HG03469 (cell line): ENCODE data around the gene FAM228B.
"Not testable (repeated sequence)": the region's sequence is repeated elsewhere in the genome, so short reads cannot be mapped to it uniquely, and the experiment has no call there.

Experiments used
- ATAC-seq: cut with Tn5 transposase; IDR thresholded peaks from one replicate; pipeline ENCODE4 v1.9.1; 2021; ENCODE audit warnings: mild to moderate bottlenecking, moderate library complexity, moderate number of reproducible peaks; ENCODE audit not compliant: unreplicated experiment

Gene FAM228B

DNA sequence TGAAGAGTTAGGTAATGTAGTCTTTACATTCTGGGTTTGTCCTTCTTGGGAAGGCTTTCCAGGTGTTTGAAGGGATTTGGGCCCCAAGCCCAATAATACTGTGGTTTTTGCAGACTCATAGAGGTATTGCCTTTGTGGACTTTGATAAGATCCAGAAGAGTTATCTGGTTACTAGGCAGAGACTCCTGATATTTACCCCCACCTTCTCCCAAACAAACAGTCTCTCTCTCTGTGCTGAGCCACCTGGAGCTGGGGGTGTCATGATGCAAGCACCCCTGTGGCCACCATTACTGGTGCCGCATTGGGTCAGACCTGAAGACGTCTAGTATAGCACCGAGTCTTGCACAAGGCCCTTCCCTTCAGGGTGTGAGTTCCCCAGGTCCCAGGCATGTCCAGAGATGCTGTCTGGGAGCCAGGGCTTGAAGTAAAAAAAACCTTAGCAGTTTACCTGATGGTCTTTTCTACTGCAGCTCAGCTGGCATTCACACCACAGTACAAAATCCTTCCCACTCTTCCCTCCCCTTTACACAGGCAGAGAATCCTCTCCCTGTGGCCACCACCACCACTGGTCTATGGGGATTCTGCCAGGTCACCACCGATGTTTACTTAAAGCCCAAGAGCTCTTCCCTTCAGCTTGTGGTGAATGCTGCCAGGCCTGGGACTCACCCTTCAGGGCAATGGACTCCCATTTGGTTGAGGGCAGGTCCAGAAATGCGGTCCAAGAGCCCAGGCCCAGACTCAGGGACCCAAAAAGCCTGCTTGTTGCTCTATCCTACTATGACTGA lies 29.3 kb downstream of the FAM228B start:
- no peak for ATAC-seq

DNA sequence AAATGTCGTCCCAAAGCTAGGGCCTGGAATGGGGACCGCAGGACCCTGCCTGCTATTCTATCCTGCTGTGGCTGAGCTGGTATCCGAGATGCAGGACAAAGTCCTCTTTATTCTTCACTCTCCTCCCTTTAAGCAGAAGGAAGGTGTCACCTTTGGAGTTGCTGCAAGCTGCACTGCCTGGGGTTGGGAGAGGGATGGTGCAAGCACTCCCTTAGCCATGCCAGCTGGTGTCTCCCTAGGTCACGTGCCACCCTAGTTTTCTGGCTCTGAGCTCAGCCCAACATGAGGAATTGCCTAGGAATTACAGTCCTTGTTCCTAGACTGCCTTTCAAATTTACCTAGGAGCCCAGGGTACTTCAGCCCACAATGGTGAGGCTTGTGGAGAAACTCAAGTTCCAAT lies 30.2 kb downstream of the FAM228B start:
- no peak for ATAC-seq

DNA sequence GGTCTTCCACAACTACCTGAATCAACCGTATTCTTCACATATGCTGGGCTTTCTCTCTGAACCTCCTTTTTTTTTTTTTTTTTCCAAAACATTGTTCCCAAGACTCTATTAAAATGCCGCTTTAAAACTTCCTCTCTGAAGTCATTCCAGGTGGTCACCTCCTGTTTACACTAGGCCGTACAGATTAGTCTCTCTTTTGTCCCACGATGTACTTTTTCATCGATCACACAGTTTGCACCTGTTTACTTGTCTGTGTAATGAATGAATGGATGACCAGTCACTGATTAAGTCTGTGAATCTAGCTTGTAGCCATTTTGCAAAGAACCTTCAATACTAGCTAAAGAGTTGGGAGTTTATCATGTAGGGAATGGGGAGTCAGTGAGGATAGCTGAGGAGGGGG lies 34.9 kb downstream of the FAM228B start:
- ATAC-seq, result no peak

DNA sequence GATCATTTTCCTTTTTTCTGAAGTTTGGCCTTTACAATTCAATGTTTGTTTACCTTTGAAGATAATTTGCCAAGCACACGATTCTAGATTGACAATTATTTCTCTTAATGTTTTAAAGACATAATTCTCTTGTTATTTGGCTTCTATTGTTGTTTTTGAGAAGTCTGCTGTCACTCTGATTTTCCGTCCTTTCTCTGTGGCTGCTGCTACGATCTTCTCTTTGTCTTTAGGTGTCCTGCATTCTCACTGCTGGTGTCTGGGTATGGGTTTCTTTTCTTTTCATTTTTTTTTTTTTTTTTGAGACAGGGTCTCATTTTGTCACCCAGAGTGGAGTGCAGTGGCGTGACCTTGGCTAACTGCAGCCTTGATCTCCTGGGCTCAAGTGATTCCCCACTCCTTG lies 36.4 kb downstream of the FAM228B start:
- ATAC-seq, result no peak

DNA sequence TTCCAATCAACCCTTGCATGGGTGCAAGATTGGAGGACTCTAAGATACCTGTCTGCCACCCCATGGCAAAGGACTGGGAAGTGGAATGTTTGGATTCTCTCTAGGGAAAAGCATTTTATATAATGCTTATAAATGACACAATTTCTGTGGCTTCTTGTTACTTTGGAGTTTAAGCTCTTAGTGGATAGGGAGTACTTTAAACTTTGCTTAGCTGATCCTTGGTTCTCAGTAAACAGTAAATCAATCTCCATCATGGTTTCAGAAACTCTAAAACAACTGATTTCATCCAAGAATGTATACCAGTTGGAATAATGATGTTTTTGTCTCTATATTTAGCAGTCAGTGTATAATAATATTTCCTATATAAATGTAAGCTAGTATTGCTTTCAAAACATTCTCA lies 37.5 kb downstream of the FAM228B start:
- ATAC-seq, result no peak

DNA sequence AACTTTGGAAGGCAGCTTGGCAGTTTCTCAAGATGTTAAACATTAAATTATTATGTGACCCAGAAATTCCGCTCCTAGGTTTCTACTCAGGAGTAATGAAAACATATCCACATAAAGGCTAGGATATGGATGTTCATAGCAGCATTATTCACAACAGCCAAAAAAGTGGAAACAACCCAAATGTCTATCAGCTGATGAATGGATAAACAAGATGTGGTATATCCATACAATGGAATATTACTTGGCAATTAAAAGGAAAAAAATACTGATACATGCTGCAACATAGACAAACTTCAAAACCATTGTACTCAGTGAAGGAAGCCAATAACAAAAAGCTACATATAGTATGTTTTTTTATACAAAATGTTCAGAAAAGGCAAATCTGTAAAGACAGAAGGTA lies 39.2 kb downstream of the FAM228B start:
- ATAC-seq, result no peak

DNA sequence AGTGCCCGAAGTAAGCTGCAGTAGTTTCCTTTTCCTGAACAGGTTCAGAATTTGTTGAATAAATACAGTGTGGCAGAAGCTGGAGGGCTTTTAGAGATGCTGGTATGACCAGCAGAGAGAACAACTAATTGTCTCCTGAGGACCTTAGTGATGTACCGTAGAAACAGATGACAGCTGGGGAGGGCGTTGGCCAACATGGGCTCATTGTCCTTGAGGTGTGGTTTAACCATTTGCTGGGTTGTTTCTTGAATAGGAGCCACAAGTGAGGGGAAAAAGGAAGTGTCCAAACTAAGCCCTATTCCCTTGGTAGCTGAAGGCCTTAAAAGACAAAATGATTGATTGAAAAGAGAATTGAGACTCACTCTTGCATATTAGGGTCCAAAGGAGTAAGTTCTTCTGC lies 39.9 kb downstream of the FAM228B start:
- no peak for ATAC-seq

DNA sequence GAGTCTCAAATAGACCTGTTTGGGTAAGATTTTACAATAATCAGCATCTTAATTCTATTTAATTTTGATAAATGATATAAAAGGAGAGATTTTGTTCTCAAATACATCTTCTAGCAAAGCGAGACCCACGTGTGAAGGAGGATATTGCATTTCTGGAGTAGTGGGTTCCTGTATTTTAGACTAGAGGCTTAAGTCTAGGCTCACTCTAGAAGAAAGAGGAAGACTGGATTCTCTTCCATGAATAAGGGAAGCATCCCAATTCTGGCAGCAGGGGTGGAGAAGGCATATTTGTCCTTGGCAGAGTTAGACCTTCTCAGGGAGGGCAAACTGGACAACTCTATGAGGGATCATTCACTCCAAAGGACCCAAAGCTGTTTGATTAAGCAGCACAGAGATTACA lies 40.3 kb downstream of the FAM228B start:
- no peak for ATAC-seq

DNA sequence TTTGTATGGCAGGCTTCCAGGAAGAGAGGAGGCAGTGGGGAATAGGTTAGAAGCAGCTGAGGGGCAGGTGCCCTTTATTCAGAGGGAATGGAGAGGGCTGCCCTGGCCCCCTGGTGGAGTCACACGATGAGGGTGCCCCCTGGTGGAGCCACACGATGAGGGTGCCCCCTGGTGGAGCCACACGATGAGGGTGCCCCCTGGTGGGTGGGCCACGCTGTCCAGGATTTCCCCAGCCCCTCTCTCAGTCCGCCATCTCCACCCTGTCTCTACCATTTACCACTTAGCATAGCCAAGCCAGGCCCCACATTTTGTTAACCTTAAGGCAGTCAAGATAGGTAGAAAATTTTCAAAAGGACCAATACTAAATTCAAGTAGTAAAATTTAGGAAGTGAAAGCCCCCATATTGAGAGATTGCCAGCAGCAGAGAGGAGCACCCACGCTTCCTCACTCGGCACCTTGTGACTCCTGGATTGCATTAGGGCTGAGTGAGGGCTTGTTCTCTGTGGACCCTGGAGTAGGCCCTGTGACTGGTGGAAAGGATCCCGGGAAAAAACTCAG lies 41.2 kb downstream of the FAM228B start:
- peak; percentile 38 for ATAC-seq

DNA sequence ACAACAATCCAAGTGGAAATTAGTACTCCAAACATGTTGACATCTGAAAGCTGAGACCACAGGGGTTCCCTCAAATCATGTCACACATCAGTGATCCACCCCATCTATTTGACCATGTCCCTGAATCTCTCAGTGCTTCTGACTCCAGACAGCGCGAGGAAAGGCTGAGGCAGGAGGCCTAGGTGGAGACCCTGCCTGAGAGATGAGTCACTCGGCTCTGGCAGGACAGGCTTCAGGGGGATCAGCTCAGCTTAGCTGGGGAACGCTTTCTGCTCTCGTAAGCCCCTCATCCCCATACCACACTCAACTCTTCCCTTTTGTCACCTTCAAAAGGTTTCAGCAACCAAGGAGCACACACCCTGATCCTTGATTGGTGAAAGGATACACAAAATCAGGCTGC lies 45.8 kb downstream of the FAM228B start:
- no peak for ATAC-seq

DNA sequence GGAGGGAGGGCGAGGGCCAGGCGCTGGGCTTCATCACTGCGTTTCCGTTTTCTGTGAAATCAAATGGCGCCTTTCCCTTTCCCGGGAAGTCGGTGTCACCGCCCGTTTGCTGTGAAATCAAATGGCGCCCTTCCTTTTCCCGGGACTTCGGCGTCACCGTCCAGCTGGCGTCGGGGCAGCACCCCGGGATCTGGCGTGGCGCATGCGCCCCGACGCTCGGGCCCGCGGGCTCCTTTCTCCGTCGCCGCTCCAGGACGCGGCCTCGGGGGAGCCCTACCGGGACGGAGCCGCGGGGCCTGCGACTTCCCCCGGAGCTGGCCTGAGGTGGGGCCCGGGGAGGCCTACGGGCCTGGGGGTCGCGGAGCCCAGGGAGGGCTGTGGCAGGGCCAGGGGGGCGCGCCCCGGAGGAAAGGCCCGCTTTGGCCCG lies 51.6 kb downstream of the FAM228B start, which contains the start of gene FAM228A:
Gene FAM228A (plus strand): TSS at position 203 of the 427 bp plus-strand sequence. CDS start 428 bp downstream, outside the sequence.
- ATAC-seq, result no peak

DNA sequence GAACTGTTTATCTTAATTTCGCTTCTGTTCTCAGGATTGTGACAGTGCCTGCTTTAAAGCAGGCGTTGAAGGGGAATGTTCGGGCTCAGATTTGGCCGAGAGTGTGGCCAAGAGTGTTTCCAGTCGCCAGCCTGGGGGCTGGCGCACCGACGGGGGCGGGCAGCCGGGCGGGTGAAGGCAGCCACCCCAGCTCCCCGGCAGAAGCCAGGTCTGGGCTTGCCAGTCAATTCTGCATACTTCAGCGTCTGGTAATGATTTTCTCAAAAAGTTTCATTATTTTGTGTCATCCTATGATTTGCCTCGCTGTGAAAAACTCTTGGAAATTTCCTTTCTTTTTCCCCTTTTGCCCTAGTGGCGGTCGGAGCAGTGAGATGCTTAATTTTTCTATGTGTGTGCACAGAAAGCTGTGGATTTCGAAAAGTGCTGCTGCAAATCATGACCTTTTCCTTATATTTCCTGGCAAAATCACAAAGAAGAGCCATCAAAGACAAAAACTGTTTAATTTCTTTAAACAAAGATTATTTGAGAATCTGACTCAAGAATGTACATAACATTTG lies 52.4 kb downstream of the FAM228B start:
- ATAC-seq, result no peak

DNA sequence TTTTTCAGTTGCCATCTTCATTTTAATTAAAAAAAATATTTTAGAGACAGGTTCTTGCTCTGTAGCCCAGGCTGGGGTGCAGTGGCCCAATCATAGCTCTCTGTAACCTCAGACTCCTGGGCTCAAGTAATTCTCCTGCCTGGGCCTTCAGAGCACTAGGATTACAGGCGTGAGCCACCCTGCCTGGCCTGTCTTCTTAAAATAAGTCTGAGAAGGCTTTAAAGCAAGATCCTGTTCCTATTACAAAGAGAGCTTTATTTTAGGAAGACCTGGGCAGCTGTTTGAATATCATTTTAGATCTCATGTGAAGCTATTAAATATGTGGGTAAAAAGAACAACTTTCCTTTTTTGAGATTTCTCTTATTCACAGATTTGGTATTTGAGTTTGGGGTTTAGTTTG lies 53.1 kb downstream of the FAM228B start:
- no peak for ATAC-seq

DNA sequence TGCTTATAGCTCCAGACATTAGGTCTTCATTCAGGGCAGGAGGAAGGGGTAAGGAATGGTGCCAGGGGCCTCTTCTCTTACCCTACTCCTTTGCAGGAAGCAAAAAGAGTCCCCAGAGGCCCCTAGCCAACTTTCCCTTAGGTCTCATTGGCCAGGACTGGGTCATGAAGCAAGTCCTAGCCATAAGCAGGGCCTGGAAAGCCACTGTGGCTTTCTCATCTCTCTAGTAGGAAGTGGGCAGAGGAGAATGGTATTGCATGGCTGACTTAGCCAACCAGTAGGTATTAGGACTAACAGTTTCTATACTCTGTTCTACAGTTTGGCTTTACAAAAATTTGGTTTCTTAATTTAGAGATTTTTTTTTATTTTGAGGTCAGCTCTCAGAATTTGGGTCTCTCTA lies 56.4 kb downstream of the FAM228B start:
- no peak for ATAC-seq

DNA sequence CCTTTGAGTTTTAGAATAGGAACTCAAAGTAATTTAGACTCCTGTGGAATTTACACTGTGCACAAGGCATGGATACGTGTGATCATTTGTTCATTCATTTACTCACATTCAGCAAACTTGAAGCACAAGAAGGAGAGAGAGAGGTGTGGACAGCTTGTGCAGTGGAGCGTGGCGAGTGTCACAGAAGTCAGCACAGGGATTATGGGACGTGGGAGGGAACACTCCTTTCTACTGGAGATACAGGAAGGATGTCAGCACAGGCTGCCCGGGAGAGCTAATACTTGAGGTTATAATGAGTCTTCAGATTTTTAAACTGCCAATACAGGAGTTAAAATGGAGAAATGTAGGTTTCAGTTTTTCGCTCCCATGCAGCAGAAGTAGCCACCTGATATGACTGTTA lies 58.6 kb downstream of the FAM228B start:
- no peak for ATAC-seq

DNA sequence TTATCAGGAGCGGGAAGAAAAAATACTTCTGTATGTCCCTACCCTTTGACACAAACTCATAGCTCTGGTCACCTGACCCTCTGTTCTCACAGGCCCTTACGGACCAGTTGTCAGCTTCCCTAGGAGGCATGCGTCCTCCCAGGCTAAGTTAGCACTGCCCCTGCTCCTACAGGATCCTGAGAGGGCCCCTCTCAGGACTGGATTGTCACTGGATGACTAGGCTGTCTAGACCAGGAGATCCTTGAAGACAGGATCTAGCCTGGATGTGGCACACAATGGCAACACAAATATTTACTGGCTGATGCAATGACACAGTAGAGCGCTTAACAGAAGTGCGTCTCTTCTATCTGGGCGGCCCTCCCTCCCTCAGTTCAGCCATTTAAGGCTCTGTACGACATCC lies 59.2 kb downstream of the FAM228B start:
- ATAC-seq, result no peak

DNA sequence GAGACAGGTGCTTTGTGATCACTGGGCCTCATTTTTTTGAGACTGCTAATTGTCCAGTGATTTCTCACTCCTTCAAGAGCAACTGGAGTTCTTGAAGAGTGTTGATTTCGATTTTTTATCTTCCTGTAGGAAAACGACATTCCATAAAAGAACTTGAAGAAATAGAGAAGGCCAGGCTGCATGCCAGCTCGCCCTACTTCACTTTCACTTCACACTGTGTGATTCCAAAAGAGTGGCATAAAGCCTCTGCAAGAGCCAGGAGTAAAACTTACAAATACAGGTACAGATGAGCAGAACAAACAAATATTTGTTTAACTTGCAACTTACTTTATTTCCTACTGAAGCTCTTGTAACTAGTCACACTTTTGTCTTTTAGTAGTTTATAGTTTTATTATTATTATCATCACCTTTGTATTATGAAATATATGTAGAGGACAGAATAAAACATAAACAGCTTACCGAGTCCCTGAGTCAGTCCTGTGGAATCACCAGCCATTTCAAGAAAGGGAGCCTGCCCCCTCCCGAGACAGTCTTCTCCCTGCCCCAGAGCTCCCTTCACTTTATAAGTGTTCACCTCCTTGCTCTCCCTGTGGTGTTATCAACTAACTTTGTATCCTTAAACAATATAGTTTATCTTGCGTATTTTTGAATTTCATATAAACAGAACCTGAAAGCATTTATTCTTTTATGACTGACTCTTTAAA lies 60.2 kb downstream of the FAM228B start:
- ATAC-seq, result no peak

DNA sequence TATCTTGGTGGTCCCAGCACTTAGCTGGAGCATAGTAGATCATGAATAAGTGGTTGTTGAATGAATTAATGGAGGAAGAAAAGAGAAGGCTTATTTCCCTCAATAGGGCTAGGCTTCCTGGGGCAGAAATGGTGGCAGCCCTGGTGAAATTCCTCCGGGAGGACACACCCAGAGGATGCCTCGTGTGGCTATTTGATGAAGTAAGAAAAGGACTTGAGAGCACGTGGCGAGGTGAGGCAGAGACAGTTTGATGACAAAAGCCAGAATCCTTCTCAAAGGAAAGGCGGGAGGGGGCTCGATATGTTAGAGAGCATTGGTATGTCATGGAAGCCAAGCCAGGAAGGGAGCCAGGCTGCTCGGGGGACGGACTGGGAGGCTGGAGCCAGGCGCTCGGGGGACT lies 66.3 kb downstream of the FAM228B start:
- no peak for ATAC-seq

DNA sequence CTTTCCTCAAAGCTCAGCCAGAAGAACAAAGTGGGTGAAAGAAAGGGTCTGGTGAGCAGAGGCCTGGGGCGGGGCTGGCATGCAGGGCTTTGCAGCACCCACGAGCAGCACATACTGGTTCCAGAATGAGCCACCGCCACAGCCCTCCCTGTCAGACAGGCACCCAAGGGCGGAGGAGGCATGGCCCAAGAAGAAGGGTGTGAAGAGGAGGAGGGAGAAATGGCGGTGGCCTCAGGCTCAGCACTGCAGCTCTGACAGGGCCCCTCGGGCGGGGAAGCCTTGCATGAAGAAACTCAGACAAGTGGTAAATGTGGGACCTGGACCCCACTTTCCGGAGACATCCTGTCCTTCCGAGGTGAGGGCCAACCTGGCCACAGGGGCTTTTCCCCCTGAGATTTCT lies 67.2 kb downstream of the FAM228B start:
- no peak for ATAC-seq

DNA sequence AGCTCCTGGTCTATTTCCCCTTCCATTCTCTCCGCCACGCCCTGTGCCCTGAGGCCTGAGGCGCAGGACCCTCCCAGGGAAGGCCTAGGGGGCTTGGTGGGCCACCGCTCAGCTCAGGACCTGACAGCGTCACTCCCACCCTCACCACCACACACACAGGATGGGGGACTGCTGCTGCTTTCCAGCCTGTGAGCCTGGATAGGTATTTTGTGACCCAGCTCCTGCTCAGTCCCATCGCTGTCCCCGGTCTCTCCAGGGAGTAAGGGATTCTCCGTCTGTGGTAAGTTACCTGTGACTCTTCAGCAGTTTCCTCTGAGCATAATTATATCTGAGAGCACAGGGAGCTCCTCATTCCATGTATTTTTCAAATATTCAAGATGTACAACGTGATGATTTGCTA lies 67.9 kb downstream of the FAM228B start:
- ATAC-seq, result no peak

DNA sequence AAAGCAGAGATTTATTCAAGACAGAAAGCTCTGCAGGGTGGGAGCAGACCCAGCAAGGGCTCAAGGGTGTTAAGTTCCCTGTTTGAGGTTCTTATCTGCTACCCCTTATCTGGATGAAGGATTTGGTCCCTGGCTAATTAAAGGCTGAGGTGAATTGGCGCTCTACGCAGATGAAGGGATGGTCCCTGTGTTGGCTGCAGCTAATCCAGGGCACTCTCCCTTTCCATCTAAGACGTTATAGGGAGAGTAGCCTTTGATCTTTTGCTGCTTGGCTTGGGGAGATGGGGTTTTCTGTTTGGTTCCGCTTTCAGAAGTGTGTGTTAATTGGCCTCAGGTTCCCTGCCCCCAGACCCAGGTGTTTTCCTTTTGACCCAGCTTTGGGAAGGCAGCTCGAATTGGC lies 68.6 kb downstream of the FAM228B start:
- ATAC-seq, result no peak

DNA sequence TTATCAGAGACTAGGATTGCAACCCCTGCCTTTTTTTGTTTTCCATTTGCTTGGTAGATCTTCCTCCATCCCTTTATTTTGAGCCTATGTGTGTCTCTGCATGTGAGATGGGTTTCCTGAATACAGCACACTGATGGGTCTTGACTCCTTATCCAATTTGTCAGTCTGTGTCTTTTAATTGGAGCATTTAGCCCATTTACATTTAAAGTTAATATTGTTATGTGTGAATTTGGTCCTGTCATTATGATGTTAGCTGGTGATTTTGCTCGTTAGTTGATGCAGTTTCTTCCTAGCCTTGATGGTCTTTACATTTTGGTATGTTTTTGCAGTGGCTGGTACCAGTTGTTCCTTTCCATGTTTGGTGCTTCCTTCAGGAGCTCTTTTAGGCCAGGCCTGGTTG lies 73.9 kb downstream of the FAM228B start:
- not testable (repeated sequence) for ATAC-seq
